Measurements from ENCODE around the gene GRPEL2. TPM values are rescaled to one million over a fixed set of nuclear protein-coding genes. Genes with fewer than 3 reads are reported as not detected.

The GRPEL2 gene
- total RNA-seq, 1 donor from 2014 or later = 51.1 TPM

DNA sequence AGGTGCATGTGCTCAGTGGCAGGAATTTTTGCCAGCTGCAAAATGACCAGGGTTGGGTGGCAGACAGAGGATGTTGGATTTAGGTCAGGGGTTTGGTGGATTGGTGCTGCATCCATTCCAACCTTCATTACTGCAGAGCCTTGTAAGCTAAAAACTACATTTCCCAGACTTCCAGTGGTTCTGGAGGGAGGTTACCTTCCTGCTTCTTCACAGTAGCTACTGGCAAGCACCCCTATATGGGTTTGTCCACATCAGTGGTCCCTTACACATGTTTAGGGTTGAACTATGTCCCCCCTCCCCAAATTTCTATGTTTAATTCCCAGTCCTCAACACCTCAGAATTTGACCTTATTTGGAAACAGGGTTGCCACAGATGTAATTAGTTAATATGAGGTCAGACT is 54.5 kb downstream of the GRPEL2 start:
- H3K27ac Mint-ChIP-seq (ENCODE audit: unreplicated experiment) = no peak overlapping the region
- H3K36me3 Mint-ChIP-seq (ENCODE audit: low read depth, unreplicated experiment) = no peaks in the 10 kb centered on the region
- no peak for DNase-seq (ENCODE audit: low spot score)
- no peaks in the 10 kb centered on the region for H3K9me3 Mint-ChIP-seq (ENCODE audit: unreplicated experiment)
- no peak overlapping the region for H3K4me3 Mint-ChIP-seq (ENCODE audit: unreplicated experiment)
- H3K4me1 Mint-ChIP-seq (ENCODE audit: unreplicated experiment) = peaks cover 11% of the 10 kb centered on the region
- TF ChIP-seq, protein P1, sequence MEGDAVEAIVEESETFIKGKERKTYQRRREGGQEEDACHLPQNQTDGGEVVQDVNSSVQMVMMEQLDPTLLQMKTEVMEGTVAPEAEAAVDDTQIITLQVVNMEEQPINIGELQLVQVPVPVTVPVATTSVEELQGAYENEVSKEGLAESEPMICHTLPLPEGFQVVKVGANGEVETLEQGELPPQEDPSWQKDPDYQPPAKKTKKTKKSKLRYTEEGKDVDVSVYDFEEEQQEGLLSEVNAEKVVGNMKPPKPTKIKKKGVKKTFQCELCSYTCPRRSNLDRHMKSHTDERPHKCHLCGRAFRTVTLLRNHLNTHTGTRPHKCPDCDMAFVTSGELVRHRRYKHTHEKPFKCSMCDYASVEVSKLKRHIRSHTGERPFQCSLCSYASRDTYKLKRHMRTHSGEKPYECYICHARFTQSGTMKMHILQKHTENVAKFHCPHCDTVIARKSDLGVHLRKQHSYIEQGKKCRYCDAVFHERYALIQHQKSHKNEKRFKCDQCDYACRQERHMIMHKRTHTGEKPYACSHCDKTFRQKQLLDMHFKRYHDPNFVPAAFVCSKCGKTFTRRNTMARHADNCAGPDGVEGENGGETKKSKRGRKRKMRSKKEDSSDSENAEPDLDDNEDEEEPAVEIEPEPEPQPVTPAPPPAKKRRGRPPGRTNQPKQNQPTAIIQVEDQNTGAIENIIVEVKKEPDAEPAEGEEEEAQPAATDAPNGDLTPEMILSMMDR (IDR thresholded peaks at IDR 0.05; ENCODE audit: unreplicated experiment) = no peak
- no peaks in the 10 kb centered on the region for H3K27me3 Mint-ChIP-seq (ENCODE audit: unreplicated experiment)

DNA sequence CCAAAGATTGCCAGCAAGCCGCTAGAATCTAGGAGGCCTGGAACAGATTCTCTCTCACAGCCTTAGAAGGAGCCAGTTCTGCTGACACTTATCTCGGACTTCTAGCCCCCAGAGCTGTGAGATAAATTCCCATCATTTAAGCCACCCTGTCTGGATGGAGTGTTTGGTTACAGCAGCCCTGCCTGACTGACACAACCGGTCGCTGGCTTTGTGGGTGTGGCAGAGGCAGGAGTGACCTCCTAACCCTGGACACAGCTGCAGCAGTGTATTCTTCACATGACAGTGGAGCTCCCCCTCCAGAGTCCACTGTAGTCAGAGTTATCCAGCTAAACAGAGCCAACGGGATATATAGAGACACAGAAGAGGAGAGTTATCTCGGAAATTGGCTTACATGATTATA is 55.0 kb downstream of the GRPEL2 start:
- TF ChIP-seq, protein P1 (IDR thresholded peaks at IDR 0.05; ENCODE audit: unreplicated experiment) = no peak
- Mint-ChIP-seq H3K27me3 (ENCODE audit: unreplicated experiment) (no peaks in the 10 kb centered on the region), H3K4me3 (ENCODE audit: unreplicated experiment) (no peak overlapping the region), H3K36me3 (ENCODE audit: low read depth, unreplicated experiment) (no peaks in the 10 kb centered on the region), H3K9me3 (ENCODE audit: unreplicated experiment) (no peaks in the 10 kb centered on the region), H3K4me1 (ENCODE audit: unreplicated experiment) (peaks cover 16% of the 10 kb centered on the region), H3K27ac (ENCODE audit: unreplicated experiment) (no peak overlapping the region)
- DNase-seq (ENCODE audit: low spot score) = no peak

DNA sequence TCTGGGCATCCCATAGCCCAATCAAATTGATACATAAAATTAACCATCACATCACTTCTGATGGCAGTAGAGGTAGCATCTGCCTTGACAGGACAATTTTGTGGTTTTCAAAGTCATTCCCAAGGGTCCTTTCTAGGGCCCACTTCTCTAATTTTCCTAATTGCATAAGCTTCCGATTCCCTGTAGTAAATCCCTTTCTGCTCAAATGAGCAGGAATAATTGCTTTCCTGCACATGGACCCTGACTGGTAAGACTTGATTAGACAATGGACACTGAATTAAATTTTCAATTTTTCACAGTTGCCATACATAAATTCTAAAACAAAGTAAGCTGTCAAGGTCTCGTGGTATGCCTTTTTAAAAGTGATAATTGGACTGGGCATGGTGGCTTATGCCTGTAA is 55.8 kb downstream of the GRPEL2 start:
- H3K36me3 Mint-ChIP-seq (ENCODE audit: low read depth, unreplicated experiment) = no peaks in the 10 kb centered on the region
- no peaks in the 10 kb centered on the region for H3K27me3 Mint-ChIP-seq (ENCODE audit: unreplicated experiment)
- no peak overlapping the region for H3K27ac Mint-ChIP-seq (ENCODE audit: unreplicated experiment)

DNA sequence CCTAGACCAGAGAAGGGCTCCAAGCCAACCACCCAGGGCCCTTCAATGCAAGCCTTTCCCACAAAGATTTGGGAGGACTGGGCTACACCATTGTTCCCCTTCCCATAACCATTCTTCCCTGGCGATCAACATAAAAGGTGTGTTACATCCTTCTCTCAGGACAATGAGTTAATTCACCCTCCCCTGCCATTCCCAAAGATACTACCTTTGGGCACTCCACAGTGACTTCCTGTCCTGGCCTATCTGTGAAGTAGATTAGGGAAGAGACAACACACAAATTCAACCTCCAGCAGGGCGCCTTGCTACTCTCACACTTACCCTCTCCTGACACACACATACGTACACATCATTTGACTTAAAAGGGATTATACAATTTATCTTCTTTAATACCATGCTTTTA is 57.0 kb downstream of the GRPEL2 start:
- no peaks in the 10 kb centered on the region for H3K9me3 Mint-ChIP-seq (ENCODE audit: unreplicated experiment)
- H3K4me3 Mint-ChIP-seq (ENCODE audit: unreplicated experiment) = no peak overlapping the region
- TF ChIP-seq, protein P1 (IDR thresholded peaks at IDR 0.05; ENCODE audit: unreplicated experiment) = no peak
- no peaks in the 10 kb centered on the region for H3K36me3 Mint-ChIP-seq (ENCODE audit: low read depth, unreplicated experiment)
- no peak for DNase-seq (ENCODE audit: low spot score)
- peaks cover 30% of the 10 kb centered on the region for H3K4me1 Mint-ChIP-seq (ENCODE audit: unreplicated experiment)
- no peaks in the 10 kb centered on the region for H3K27me3 Mint-ChIP-seq (ENCODE audit: unreplicated experiment)
- no peak overlapping the region for H3K27ac Mint-ChIP-seq (ENCODE audit: unreplicated experiment)

More for the DNA sequence above, 55.8 kb downstream of the GRPEL2 start:
- TF ChIP-seq, protein P1 (IDR thresholded peaks at IDR 0.05; ENCODE audit: unreplicated experiment) = no peak
- Mint-ChIP-seq H3K9me3 (ENCODE audit: unreplicated experiment) (no peaks in the 10 kb centered on the region), H3K4me3 (ENCODE audit: unreplicated experiment) (no peak overlapping the region), H3K4me1 (ENCODE audit: unreplicated experiment) (peaks cover 22% of the 10 kb centered on the region)
- DNase-seq (ENCODE audit: low spot score) = no peak

Other genes with a start within 250 kb of the GRPEL2 start
- gene ABLIM3, start 204.0 kb upstream of the GRPEL2 start, total RNA-seq (ENCODE audit: unreplicated experiment) = 3.6 TPM
- gene AFAP1L1, start 73.6 kb upstream of the GRPEL2 start, total RNA-seq (ENCODE audit: unreplicated experiment) = 393 TPM
- gene PCYOX1L, start 12.5 kb downstream of the GRPEL2 start, total RNA-seq (ENCODE audit: unreplicated experiment) = 18.3 TPM
- gene IL17B, start 33.8 kb downstream of the GRPEL2 start, total RNA-seq (ENCODE audit: unreplicated experiment) = not detected
- 242 TPM for gene CSNK1A1, start 205.9 kb downstream of the GRPEL2 start, total RNA-seq (ENCODE audit: unreplicated experiment)
- 4.5 TPM for gene ARHGEF37, start 236.0 kb downstream of the GRPEL2 start, total RNA-seq (ENCODE audit: unreplicated experiment)

All from endothelial cell (in vitro differentiated cells).